ENCODE results near the gene BICDL2. TPM values are rescaled to one million over a fixed set of nuclear protein-coding genes. Genes with fewer than 3 reads are reported as not detected.
A peak's percentile ranks its signal among the peaks of the same experiment; 100 is the strongest.

The BICDL2 gene
- total and polyA plus RNA-seq, 9 of the 15 experiments (the other 6 are each of a cell fraction or from before 2014, with no cell fraction given) = 0.09 to 0.28 (median 0.09) TPM; not detected in 6

- TF ChIP-seq ZNF609 (CRISPR knock-in tag; IDR thresholded peaks at IDR 0.05; ENCODE audit: borderline replicate concordance) (no peak), RBBP5 (IDR thresholded peaks at IDR 0.05; ENCODE audit: borderline replicate concordance, insufficient read depth, low read length, poor library complexity, severe bottlenecking) (peak; percentile 54), MYNN (IDR thresholded peaks at IDR 0.05) (peak; percentile 47; the same call in 1 of the 2 replicates), MYNN (CRISPR knock-in tag; IDR thresholded peaks at IDR 0.05) (no peak), HCFC1 (IDR thresholded peaks at IDR 0.05; ENCODE audit: low read depth, low read length) (peak; percentile 34; the same call in 1 of the 2 replicates), VEZF1 (CRISPR knock-in tag; IDR thresholded peaks at IDR 0.05) (peak; percentile 71), TRIM24 (IDR thresholded peaks at IDR 0.05) (no peak), POLR2G (IDR thresholded peaks at IDR 0.05; ENCODE audit: low read depth, low read length) (peak; percentile 66), DNMT1 (IDR thresholded peaks at IDR 0.05) (no peak), CBFA2T3 (IDR thresholded peaks at IDR 0.05) (peak; percentile 21; the same call in 1 of the 2 replicates), DEAF1 (CRISPR knock-in tag; IDR thresholded peaks at IDR 0.05) (0 out of 2 replicates have a peak, but pooled peaks have one; percentile 22), SIN3B (IDR thresholded peaks at IDR 0.05; ENCODE audit: low read depth) (no peak), MXD1 (CRISPR knock-in tag; IDR thresholded peaks at IDR 0.05; ENCODE audit: borderline replicate concordance, poor library complexity, severe bottlenecking) (no peak), YY1 (IDR thresholded peaks at IDR 0.05; ENCODE audit: borderline replicate concordance in 1 of 3, control insufficient read depth in 1 of 3, extremely low read depth in 1 of 3, insufficient read depth in 3 of 3, insufficient read length in 1 of 3, insufficient replicate concordance in 2 of 3, low read depth in 1 of 3, low read length in 2 of 3) (peak in 2 of 3 experiments; percentile 20 to 38), ZNF644 (tag; IDR thresholded peaks at IDR 0.05; ENCODE audit: low read depth) (no peak), ZNF134 (CRISPR knock-in tag; conservative IDR thresholded peaks at IDR 0.05) (no peak), KLF1 (tag; IDR thresholded peaks at IDR 0.05) (no peak), RBFOX2 (IDR thresholded peaks at IDR 0.05; ENCODE audit: low read depth, low read length) (peak; percentile 57)
Observed at GRCh38 chr16:3027983-3028715, 8.6 kb downstream of the BICDL2 start (continued).

Measured in K562 (cell line).